Progenitor cell of endocrine pancreas (in vitro differentiated cells): ENCODE data around the gene NEK3. TPM values are rescaled to one million over a fixed set of nuclear protein-coding genes. Genes with fewer than 3 reads are reported as not detected.

Experiments
- DNase-seq: peaks from one replicate; pipeline ENCODE4 v3.0.0; 2021; ENCODE audit warnings: low spot score; ENCODE audit not compliant: unreplicated experiment
- H3K27ac Mint-ChIP-seq: 2 replicates; pipeline ENCODE4 v1.8.0; 2021; ENCODE audit warnings: mild to moderate bottlenecking, moderate library complexity, mixed read lengths
- H3K27me3 Mint-ChIP-seq: 2 replicates; pipeline ENCODE4 v1.8.0; 2021; ENCODE audit warnings: mixed read lengths
- H3K36me3 Mint-ChIP-seq: 2 replicates; pipeline ENCODE4 v1.8.0; 2022; ENCODE audit warnings: mixed read lengths; ENCODE audit not compliant: insufficient read depth
- H3K4me1 Mint-ChIP-seq: 2 replicates; pipeline ENCODE4 v1.8.0; 2021; ENCODE audit warnings: low read depth, mixed read lengths
- H3K4me3 Mint-ChIP-seq: 2 replicates; pipeline ENCODE4 v1.8.0; 2021; ENCODE audit warnings: low read depth, mild to moderate bottlenecking, moderate library complexity, mixed read lengths
- H3K9me3 Mint-ChIP-seq: 2 replicates; pipeline ENCODE4 v1.8.0; 2021; ENCODE audit warnings: low read depth, mixed read lengths
- total RNA-seq: library from RNA; stranded (reverse); gene quantifications from 2 replicates; pipeline ENCODE4 v1.2.1, GENCODE V29; 2021
- TF ChIP-seq, protein P1 (sequence below): fragments of 200-600 bp; sonication (generic); IDR thresholded peaks from one replicate; pipeline ENCODE4 v1.5.0; 2021; ENCODE audit warnings: antibody characterized with exemption, mild to moderate bottlenecking; ENCODE audit not compliant: unreplicated experiment

NEK3 gene
- total RNA-seq, 1 donor from 2014 or later = 26.3 TPM

GRCh38 chr13:52127783-52128702 lies 31.4 kb downstream of the NEK3 start:
- Mint-ChIP-seq H3K36me3 (peaks cover 18% of the 10 kb centered on the region), H3K9me3 (no peaks in the 10 kb centered on the region), H3K27ac (peak overlapping the region; percentile 33), H3K4me1 (peaks cover 8% of the 10 kb centered on the region), H3K27me3 (no peaks in the 10 kb centered on the region), H3K4me3 (peak overlapping the region; percentile 84)
- TF ChIP-seq, protein P1, sequence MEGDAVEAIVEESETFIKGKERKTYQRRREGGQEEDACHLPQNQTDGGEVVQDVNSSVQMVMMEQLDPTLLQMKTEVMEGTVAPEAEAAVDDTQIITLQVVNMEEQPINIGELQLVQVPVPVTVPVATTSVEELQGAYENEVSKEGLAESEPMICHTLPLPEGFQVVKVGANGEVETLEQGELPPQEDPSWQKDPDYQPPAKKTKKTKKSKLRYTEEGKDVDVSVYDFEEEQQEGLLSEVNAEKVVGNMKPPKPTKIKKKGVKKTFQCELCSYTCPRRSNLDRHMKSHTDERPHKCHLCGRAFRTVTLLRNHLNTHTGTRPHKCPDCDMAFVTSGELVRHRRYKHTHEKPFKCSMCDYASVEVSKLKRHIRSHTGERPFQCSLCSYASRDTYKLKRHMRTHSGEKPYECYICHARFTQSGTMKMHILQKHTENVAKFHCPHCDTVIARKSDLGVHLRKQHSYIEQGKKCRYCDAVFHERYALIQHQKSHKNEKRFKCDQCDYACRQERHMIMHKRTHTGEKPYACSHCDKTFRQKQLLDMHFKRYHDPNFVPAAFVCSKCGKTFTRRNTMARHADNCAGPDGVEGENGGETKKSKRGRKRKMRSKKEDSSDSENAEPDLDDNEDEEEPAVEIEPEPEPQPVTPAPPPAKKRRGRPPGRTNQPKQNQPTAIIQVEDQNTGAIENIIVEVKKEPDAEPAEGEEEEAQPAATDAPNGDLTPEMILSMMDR = peak; percentile 95
- DNase-seq = peak; percentile 42

DNA sequence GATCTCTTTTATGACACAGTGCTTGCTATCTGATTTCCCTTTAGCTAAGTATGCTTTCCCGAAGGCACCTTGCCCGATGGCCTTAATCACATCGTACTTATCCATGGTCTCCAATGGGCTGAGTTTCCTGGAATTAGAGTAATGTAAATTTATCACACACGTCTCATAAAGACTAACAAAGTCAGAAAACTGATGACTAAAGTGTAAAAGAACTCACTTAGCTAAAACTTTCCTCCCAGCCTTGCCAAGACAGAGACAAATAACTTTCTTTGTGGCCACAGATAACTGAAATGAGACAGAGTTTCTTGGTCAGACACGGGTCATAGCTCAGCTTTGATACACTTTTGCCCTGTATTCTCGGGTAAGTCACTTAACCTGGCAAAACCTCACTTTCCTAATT lies 32.0 kb downstream of the NEK3 start:
- no peaks in the 10 kb centered on the region for H3K27me3 Mint-ChIP-seq
- no peak for DNase-seq
- H3K27ac Mint-ChIP-seq = peak overlapping the region; percentile 33
- peaks cover 15% of the 10 kb centered on the region for H3K36me3 Mint-ChIP-seq
- TF ChIP-seq, protein P1 = no peak
- H3K9me3 Mint-ChIP-seq = no peaks in the 10 kb centered on the region
- peaks cover 8% of the 10 kb centered on the region for H3K4me1 Mint-ChIP-seq
- peak overlapping the region; percentile 84 for H3K4me3 Mint-ChIP-seq

- Mint-ChIP-seq H3K4me1 (peaks cover 8% of the 10 kb centered on the region), H3K36me3 (no peaks in the 10 kb centered on the region), H3K4me3 (no peak overlapping the region), H3K27me3 (no peaks in the 10 kb centered on the region), H3K9me3 (no peaks in the 10 kb centered on the region), H3K27ac (no peak overlapping the region)
- TF ChIP-seq, protein P1 = no peak
- DNase-seq = no peak
Observed at GRCh38 chr13:52125547-52125946, 33.9 kb downstream of the NEK3 start.

DNA sequence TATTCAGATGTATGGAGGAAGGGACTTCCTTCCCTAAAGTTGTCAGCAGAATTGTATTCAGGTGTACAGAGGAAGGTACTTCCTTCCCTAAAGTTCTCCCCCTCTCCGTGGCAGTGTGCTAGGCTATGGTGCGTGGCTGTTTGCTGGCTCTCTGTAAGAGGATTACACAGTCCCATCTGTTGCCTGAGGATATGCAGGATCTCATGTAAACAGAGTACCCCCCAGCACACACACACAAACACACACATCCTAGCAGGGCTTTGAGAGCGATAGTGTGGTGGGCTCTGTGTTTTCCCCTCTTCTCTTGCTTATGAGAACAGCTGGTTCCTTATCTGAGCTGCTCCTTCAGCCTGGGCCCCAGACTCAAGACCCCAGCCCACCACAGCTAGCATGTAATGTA lies 40.8 kb downstream of the NEK3 start:
- no peak overlapping the region for H3K4me3 Mint-ChIP-seq
- H3K36me3 Mint-ChIP-seq = no peaks in the 10 kb centered on the region
- no peak for DNase-seq
- no peaks in the 10 kb centered on the region for H3K9me3 Mint-ChIP-seq
- no peaks in the 10 kb centered on the region for H3K4me1 Mint-ChIP-seq
- H3K27ac Mint-ChIP-seq = no peak overlapping the region
- H3K27me3 Mint-ChIP-seq = no peaks in the 10 kb centered on the region
- TF ChIP-seq, protein P1 = no peak

DNA sequence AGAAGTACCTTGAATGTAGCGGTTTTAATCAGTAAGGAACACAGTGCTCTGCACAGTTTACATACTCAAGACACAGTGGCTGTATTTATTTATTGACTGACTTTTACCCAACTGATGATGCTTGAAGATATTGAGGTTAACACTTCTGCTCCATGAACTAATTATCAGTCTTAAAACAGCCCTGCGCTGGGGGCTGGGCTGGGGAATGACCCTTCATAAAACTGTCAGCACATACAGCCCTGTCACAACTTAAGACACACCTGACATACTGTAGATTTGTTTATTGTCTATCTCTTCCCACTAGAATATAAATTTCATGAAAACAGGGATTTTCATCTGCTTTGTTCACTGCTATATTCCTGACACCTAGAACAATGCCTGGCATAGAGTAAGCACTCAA lies 41.3 kb downstream of the NEK3 start:
- Mint-ChIP-seq H3K36me3 (no peaks in the 10 kb centered on the region), H3K27ac (no peak overlapping the region), H3K4me1 (no peaks in the 10 kb centered on the region), H3K27me3 (no peaks in the 10 kb centered on the region), H3K4me3 (no peak overlapping the region), H3K9me3 (no peaks in the 10 kb centered on the region)
- DNase-seq = no peak
- TF ChIP-seq, protein P1 = no peak
